ENCODE results near the gene ZFYVE27. TPM values are rescaled to one million over a fixed set of nuclear protein-coding genes. Genes with fewer than 3 reads are reported as not detected.

The ZFYVE27 gene
- total and polyA plus RNA-seq, 12 donors: 23.6 to 45.3 (median 33.2) TPM

GRCh38 chr10:97781618-97782331 lies 44.8 kb downstream of the ZFYVE27 start:
- 50 to 61% (median 59%) methylated on average over 8 to 14 of the region's 14 CpGs for WGBS, 4 donors
- Histone ChIP-seq H3K9me3 (replicated peaks in 1 of 3) (no peaks in the 10 kb centered on the region), H3K27me3 (no peaks in the 10 kb centered on the region), H3K4me1 (replicated peaks in 1 of 2) (peaks cover 0 to 29% of the 10 kb centered on the region in 2 donors), H3K27ac (peak overlapping the region in 3 of 5 donors; percentile 12 to 71 (median 68)), H3K4me3 (no peak overlapping the region), H3K36me3 (replicated peaks in 1 of 2) (no peaks in the 10 kb centered on the region)
- peak in 2 of 7 donors; percentile 21 to 66 for DNase-seq
- intact Hi-C loops (cut with DNase I): no loop called here
- TF ChIP-seq CTCF (IDR thresholded peaks at IDR 0.05): no peak

- H3K4me3 ChIP-seq: no peak overlapping the region
- no peaks in the 10 kb centered on the region for H3K36me3 ChIP-seq (replicated peaks in 1 of 2)
- no peaks in the 10 kb centered on the region for H3K9me3 ChIP-seq (replicated peaks in 1 of 3)
- intact Hi-C loops (cut with DNase I): no loop called here
- no peaks in the 10 kb centered on the region for H3K27me3 ChIP-seq
- 50 to 62% (median 53%) methylated on average over 11 of the region's 11 CpGs for WGBS, 4 donors
- peak in 3 of 7 donors; percentile 30 to 35 (median 32) for DNase-seq
- H3K4me1 ChIP-seq (replicated peaks in 1 of 2): peaks cover 0 to 29% of the 10 kb centered on the region in 2 donors
- H3K27ac ChIP-seq: no peak overlapping the region
- no peak for TF ChIP-seq POLR2A (IDR thresholded peaks at IDR 0.05)
- peak in 1 of 6 experiments; percentile 14 for TF ChIP-seq CTCF (IDR thresholded peaks at IDR 0.05)
Measured at GRCh38 chr10:97782455-97783228, 45.7 kb downstream of the ZFYVE27 start.

GRCh38 chr10:97784200-97784810 lies 47.4 kb downstream of the ZFYVE27 start:
- H3K27ac ChIP-seq: no peak overlapping the region
- no peak for DNase-seq
- 73 to 82% (median 76%) methylated on average over 9 of the region's 9 CpGs for whole genome bisulfite sequencing, 4 donors

More at GRCh38 chr10:97784200-97784810, 47.4 kb downstream of the ZFYVE27 start:
- intact Hi-C loops (cut with DNase I): no loop called here
- TF ChIP-seq POLR2A (IDR thresholded peaks at IDR 0.05): no peak
- no peak for TF ChIP-seq CTCF (IDR thresholded peaks at IDR 0.05)
- no peaks in the 10 kb centered on the region for H3K36me3 ChIP-seq (replicated peaks in 1 of 2)
- no peaks in the 10 kb centered on the region for H3K27me3 ChIP-seq
- H3K4me1 ChIP-seq (replicated peaks in 1 of 2): peaks cover 0 to 36% of the 10 kb centered on the region in 2 donors
- H3K4me3 ChIP-seq: no peak overlapping the region
- no peaks in the 10 kb centered on the region for H3K9me3 ChIP-seq (replicated peaks in 1 of 3)

All from adrenal gland (tissue), 12 donors.